Pons (tissue), 1 donor: ENCODE results near the gene BTBD6.

Experiments
- DNase-seq: peaks from one replicate; pipeline ENCODE4 v3.0.0-alpha.2; 2016; ENCODE audit warnings: low spot score

Gene BTBD6

GRCh38 chr14:105229099-105229655 is 19.2 kb upstream of the BTBD6 start:
- no peak for DNase-seq

GRCh38 chr14:105240811-105241576 is 7.3 kb upstream of the BTBD6 start:
- DNase-seq, result no peak

GRCh38 chr14:105241641-105242040 is 6.7 kb upstream of the BTBD6 start:
- DNase-seq, result no peak

- no peak for DNase-seq
These were observed 4.0 kb upstream of the BTBD6 start for GRCh38 chr14:105244334-105244733.

- DNase-seq, result no peak
These were observed 1.3 kb upstream of the BTBD6 start for GRCh38 chr14:105247026-105247425.

GRCh38 chr14:105247715-105248367 is 492 bp upstream of the BTBD6 start:
- peak; percentile 17 for DNase-seq

- no peak for DNase-seq
These were observed 1.1 kb downstream of the BTBD6 start for GRCh38 chr14:105249182-105250007.

GRCh38 chr14:105250008-105250366 is 1.7 kb downstream of the BTBD6 start:
- no peak for DNase-seq

- no peak for DNase-seq
These were observed 2.7 kb downstream of the BTBD6 start for GRCh38 chr14:105250986-105251385.

- DNase-seq, result no peak
These were observed 3.6 kb downstream of the BTBD6 start for GRCh38 chr14:105251920-105252319.

- no peak for DNase-seq
These were observed 4.4 kb downstream of the BTBD6 start for GRCh38 chr14:105252552-105253328.

GRCh38 chr14:105253329-105253682 is 5.0 kb downstream of the BTBD6 start:
- DNase-seq, result no peak

GRCh38 chr14:105255021-105255507 is 6.7 kb downstream of the BTBD6 start:
- DNase-seq, result no peak

GRCh38 chr14:105256292-105256960 is 8.1 kb downstream of the BTBD6 start:
- no peak for DNase-seq

GRCh38 chr14:105257464-105257863 is 9.1 kb downstream of the BTBD6 start:
- no peak for DNase-seq

- DNase-seq, result no peak
These were observed 10.5 kb downstream of the BTBD6 start for GRCh38 chr14:105258846-105259245.

- no peak for DNase-seq
These were observed 12.6 kb downstream of the BTBD6 start for GRCh38 chr14:105260959-105261358.

- DNase-seq, result no peak
These were observed 13.4 kb downstream of the BTBD6 start for GRCh38 chr14:105261781-105262180.

- no peak for DNase-seq
These were observed 19.7 kb downstream of the BTBD6 start for GRCh38 chr14:105267820-105268548.

GRCh38 chr14:105268736-105269354 is 20.5 kb downstream of the BTBD6 start:
- DNase-seq, result no peak
